HG03196 (cell line): ENCODE results near the gene TSHZ2.
"Not testable (repeated sequence)": the region's sequence is repeated elsewhere in the genome, so short reads cannot be mapped to it uniquely, and the experiment has no call there.

Experiments used
- ATAC-seq: cut with Tn5 transposase; IDR thresholded peaks from one replicate; pipeline ENCODE4 v1.9.1; 2021; ENCODE audit not compliant: unreplicated experiment

Gene TSHZ2

DNA sequence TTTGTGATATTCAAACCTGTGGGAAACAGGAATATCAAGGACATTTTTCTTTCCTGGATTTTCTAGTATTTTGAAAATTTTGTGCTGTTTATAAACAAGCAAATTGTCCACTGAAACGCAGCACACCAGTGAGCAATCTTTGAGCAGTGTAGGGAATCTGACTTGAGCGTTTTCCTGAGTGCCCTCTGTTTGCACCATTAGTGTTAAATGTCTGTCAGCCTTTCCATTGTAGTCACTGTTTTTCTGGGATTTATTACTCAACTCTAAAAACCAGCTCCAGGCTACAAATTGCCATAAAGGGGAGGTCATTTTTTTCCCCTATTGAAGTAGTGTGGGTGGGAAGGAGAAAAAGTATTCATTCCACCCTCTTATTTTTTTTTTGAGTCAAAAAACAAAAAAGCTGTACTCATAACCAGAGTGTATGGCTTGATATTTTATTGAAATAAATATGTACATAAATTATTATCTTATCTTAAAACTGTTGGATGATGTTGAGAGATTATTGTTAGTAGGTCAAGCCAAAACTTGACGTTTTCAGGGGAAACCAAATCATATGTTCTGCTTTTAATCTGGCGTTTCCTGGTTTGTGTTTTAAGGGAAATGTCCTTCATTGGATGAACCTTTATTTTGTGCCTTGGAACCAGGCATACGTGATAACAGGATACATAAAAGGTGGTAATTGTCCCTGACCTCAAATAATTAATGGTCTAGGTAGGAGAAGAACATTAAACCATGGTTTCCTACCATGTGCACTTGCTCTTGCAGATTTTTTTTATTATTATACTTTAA is 51.8 kb downstream of the TSHZ2 start:
- no peak for ATAC-seq

DNA sequence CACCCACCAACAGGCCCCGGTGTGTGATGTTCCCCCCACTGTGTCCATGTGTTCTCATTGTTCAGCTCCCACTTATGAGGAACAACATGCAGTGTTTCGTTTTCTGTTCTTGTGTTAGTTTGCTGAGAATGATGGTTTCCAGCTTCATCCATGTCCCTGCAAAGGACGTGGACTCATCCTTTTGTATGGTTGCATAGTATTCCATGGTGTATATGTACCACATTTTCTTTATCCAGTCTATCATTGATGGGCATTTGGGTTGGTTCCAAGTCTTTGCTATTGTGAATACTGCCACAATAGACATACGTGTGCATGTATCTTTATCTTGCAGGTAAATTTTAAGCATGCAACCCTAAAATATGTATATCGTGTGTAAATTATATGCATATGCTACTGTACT is 52.5 kb downstream of the TSHZ2 start:
- not testable (repeated sequence) for ATAC-seq

DNA sequence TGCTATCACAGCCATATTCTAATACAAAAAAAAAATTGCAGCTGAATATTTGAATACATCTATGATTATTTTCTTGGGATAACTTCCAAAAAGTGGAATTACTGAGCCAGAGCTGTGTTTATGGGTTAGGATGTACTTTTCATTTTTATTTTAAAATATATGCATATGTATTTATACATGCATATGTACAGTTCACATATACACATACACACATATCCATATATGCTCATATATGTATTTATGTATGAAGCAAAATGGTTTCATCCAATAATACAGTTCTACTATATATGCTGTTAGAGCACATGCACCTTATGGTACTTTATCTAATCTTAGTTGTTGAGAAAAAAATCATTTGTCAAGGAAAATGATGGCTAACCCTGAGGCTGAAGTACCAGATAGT is 54.9 kb downstream of the TSHZ2 start:
- ATAC-seq, result no peak

DNA sequence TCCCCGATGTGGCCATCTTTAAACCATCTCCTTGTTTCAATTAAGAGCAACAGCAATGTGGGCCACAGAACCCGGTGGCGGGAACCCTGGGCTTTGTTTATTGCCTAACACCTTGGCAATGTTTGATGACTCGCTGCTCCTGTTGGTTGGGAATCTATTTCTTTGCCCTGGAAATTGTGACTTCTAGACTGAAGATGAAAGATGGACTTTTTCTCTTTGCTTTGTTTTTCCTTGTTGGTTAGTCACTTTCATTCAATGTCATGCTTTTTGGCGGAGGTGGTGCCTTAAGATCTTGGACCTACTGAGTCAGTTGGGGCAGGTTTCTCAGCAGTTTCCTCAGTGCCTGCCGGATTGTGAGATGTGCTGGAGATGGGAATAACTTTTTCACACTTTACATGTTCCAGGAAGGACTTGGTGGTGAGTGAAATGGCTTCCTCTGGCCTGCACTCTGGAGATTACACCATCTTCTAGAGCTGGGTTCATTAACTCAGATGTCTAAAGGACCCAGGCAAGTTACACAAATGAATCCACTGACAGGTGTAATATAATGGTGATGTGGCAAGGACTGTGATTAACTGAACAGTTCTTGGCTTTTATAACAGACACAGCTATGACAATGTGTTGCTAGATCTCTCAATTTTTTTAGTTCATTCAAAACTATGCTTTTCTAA is 56.3 kb downstream of the TSHZ2 start:
- no peak for ATAC-seq

DNA sequence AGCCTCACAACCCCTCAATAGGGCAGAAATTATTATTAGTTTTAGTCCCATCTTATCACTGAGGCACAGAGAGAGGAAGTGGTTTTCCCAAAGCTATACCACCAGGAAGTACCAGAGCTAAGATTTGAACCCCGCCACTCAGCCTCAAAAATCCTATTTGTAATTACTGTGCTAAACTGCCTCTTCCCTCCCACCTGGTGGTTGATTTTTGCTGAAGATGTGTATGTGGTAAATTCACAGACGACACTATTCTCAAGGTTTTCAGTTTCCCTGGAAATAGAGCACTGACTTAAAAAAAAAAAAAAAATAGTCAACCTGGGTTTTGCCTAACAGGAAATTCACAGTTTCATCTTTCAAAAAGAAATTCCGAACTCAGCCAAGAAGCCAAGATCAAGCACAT is 57.9 kb downstream of the TSHZ2 start:
- ATAC-seq, result no peak

DNA sequence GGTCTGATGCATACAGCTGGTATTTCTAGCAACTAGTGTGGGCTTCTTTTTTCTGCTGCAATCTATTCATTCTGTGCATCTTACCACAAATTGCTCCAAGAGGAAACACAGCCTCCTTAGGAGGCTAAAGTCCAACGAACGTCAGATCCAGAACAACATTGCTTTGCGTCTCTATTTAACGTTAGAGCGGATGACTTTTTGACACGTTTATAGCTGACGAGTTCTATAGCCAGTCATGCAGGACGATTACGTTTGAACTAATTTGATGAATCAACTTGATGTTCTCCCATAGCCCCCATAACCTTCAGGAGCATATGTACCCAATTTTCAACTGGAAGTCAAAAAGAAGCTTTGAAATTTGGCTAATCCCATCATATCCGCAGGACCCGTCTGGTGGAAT is 59.9 kb downstream of the TSHZ2 start:
- ATAC-seq, result no peak

DNA sequence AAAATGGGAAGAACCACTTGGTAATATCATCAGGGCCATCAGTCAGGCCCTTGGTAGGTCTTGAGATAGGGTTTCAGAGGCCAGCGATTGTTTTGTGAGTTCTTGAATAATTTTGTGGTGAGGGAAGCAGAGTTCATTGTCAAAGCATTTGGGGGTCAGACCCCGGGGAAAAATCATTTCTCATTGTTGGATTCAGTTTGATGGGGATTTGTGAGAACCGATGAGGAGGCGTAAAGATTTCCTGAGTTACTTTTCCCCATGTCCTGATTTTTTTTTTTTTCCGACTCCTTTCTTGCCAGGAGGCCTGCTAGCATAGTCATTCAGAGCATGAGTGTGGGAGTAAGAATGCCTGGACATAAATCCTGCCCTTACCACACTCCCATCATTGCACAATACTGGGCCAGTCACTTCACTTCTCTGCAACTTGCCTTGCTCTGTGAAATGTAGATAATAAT is 60.3 kb downstream of the TSHZ2 start:
- no peak for ATAC-seq

DNA sequence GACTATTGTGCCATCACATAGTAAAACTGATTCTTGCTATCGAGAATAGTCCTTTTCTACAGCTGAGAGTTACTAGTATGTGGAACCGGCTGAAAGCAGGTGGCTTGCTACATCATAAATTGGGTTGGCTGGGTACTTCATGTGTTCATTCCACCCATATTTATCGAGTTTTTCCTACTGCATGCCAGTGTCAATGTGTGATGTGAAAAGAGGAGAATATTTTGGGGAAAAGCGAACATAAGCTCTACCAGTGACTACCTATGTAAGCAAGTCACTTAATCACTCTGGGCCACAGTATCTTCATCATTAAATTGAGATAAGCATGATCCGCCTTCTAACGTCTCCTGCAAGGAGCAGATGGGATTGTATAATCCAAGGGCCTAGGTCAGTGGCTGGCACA is 61.0 kb downstream of the TSHZ2 start:
- ATAC-seq, result no peak

DNA sequence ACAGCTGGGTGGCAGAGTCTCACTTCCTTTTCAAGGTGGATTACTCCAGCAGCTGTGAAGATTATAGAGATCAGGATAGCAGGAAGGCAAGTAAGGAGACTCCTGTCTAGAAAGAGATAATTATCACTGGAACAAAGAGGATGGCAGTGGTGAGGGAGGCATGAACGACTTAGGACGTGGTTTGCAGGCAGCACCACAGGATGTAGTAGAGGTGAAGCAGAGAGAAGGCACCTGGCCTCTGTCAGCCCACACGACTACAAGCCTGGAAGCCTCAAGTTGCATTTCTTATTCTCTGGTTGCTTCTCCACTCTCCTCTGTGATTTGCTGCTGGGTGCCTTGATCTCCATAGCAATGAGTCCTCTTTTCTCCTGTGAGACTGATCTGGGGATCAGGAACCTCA is 62.7 kb downstream of the TSHZ2 start:
- no peak for ATAC-seq

DNA sequence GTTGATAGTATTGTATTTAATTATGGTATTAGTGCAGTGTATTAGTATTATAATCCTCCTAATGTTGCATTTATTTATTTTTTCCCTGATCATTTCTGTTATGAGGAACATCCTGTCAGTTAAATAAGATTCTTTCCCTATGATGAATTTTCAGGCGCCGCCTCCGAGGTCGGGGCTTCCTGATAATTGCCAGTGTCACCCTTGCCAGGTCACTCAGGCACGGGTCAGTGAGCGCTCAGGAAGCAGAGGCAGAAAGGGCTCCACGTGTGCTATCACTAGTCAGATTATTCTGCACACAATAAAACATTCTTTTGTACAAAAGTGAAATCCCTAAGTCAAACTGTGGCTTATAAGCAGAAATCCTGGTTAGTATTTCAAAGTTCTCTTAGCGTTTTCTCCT is 64.8 kb downstream of the TSHZ2 start:
- no peak for ATAC-seq

DNA sequence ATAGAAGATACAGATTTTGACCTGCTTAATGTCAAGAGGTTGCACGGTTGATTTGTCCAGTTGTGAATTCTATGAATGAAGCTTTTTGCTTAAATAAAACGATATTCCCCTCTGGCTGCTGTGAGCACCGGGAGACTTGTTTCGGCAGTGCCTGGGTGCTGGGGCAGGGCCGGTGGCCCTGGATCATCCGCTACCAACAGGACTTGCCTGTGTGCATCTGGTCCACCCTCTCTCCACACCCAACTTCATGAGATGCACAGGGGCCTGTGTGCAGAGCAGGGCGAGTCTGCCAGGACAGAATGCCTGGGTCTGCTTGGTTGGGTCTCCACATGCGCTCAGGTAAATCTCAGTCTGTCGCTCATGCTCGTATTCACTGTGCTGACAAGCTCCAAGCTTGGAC is 65.5 kb downstream of the TSHZ2 start:
- ATAC-seq, result no peak

DNA sequence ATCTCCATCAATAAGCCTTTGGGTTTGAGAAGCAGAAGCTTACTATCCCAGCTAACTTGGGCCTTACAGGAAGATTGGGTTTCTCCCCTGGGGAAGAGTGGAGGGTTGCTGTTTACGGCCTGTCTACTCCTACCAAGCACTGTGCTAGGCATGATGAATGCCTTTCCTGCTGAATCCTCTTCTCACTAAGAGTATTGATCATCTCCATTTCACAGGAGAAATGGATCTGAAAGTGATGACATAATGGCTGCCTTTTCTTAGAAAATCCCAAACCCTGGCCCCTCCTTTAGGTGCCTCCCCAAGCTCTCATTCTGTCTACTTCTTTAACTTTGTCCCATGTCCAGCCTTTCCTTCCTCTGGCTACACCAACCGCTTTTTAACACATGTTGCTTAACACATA is 66.1 kb downstream of the TSHZ2 start:
- no peak for ATAC-seq

DNA sequence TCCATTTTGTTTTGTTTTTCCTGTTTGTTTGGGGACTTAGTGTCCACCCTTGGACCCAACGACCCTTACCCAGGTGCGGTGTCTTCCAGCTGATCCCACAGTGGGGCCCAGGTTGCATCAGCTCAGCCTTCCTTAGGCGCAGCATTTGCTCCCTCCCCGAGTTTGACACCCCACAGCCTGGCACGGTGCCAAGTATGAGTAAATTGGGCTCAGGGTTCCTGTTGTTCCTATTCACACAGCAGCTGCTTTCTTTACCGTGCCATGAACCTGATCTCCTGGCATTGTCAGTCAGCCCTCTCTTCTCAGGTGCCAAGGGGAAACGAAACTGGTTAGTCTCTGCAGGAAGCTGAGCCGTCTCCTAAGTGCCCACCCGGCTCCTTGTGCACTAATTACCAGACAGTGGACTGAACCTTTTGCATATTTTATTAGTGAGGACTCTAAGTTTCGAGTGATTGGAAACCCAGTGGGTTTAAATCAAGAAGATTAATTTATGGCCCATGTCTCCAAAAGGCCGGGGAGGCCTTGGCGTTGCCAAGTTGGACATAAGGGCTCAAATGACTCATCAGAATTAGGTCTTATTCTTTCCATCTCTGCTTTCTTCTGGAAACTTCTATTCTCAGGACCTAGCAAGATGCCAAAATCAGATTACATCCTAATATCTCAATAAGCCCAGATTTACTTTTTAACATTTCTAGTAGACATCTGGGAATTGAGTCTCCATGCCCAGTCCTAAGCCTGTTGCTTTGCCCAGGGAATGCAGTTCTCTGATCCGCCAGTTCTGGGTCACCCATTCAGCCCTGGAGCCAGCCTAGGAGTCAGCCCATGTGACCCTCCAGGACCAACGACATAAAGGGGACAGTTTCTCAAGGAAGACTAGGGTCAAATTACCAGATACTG is 68.8 kb downstream of the TSHZ2 start:
- ATAC-seq, result no peak

DNA sequence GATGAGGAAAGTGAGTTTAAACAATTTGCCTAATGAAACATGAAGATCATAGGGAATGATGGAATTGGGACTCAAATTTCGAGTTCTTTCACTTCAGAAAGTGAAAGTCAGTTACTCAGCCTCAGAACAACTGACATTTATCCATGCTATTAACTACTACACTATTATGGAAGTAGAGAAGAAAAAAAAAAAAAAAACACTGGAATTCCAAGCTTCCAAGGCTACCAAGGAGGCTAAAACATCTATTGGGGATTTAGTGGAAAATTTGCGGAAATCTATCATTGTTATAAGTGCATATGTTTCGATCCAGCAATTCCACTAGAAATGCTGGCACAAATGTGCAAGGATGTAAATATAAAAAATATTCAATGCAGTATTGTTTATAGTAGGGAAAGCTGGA is 70.4 kb downstream of the TSHZ2 start:
- no peak for ATAC-seq

DNA sequence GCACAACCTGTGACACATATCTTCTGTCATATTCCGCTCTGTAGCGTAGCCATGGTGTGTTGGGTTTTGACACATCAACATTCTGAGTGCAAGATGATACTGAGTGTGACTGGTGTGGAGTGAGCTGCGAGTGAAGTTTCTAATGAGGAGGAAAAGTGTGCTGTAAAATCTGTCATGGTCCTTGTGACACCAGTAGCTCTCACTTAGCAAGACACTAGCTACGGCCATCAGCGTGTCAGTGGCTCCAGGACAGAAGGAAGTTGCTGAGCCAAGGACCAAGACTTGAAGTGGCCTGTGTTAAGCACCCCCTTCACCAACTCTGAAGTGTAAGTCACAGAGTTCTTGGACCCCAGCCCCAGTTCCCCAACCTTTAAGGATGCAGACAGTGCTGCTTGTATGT is 72.1 kb downstream of the TSHZ2 start:
- no peak for ATAC-seq

DNA sequence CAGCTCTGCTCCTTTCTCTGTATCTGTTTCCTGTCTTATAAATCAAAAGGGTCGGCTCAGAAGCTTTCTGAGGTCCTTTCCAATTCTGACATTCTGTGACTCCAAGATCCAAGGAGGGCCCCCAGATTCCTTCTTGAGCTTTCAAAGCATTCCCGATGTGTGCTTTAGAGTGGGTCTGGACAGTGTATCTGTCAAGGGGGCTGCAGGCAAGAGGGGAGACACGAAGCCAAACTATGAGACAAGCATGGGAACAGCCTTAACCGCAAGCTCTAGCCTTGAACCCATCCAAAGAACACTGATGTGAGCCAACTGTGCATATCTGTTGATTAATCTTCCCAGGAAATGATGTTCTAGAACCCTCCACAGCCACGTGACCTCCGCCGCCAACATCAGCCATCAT is 73.8 kb downstream of the TSHZ2 start:
- ATAC-seq, result no peak

DNA sequence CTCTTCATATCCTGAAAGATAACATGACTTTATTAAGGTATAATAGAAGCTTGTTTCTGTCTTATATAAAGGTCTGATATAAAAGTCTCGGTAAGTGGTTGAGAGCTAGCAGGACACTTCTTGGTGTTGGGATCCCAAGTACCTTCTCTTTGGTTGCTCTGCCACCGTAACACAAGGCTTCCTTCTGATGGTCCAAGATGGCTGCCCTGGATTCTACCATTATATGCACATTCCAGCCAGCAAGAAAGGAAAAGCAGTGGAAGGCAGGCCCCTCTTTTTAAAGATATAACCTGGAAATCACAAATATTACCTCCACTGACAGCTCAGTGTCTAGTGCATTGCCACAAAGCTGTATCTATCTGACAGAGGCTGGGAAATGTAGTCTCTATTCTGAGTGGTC is 75.0 kb downstream of the TSHZ2 start:
- ATAC-seq, result no peak

DNA sequence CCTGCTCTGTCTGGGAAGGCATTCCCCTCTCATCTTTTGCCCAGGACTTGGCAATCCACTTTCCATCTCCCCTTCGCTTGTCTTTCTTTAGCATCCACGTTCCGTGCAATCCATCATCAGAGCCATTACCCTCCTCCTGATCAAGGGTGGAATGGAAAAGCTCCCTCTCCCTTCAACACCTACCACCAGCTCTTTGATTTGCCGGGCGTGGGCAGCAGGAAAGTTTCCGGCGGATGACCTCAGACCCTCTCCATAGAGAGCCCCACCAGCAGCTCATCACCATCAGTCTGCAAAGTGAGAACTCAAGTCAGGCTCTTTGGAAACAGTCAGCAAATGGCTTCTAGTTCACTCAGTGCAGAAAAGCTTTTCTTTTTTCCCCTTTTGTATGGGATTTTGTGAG is 76.2 kb downstream of the TSHZ2 start:
- ATAC-seq, result no peak

DNA sequence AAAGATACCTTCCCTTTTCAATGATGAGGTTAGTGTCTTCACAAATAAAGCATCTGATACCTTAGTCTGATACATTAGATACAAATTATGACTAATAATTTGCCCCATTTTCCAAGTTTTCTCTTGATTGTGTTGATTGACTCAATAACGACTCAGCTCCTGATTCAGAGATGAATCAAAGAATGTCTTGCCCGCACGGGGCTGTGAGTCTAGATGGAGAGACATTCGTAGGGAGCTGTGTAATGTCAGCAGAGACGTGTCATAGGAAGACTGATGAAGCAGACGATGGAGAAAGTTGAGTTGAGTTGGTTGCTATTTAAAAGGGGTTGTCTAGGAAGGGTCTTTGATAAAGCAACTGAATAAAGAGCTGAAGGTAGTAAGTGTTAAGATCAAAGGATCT is 78.2 kb downstream of the TSHZ2 start:
- ATAC-seq, result no peak

DNA sequence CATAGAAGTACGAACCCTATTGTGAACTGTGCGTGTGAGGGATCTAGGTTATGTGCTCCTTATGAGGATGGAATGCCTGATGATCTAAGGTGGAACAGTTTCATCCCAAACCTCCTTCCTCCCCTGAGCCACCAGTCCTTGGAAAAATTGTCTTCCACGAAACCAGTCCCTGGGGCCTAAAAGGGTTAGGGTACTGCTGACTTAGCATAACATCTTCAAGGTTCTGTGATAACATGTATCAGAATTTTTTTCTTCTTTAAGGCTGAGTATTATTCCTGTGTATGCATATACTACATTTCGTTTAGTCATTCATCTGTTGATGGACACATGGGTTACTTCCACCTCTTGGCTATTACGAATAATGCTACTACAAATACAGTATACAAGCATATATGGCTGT is 80.2 kb downstream of the TSHZ2 start:
- ATAC-seq, result no peak

DNA sequence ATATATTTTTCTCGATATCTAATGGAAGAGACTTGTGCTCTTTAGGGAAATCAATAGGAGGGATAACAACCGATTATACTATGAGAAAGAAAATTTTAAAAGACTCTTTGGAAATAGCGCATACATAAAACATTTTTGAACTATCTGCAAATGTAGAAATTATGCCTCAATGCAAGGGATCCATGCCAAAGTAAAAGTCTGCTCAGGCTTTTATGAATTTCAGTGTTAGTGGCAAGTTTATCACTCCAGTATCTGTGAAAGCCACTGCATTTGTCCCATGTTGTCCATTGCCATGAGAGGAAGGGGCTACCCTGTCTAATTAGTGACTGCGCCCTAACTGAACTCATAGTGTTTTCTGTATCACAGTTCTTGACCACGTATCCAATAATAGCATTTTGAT is 81.4 kb downstream of the TSHZ2 start:
- ATAC-seq, result no peak
